Regular cardiac myocyte (primary cell): ENCODE results near the gene PRDM9. TPM values are rescaled to one million over a fixed set of nuclear protein-coding genes. Genes with fewer than 3 reads are reported as not detected.

Experiments
- total RNA-seq: library from RNA; depleted of rRNA; stranded (reverse); fragments of >200 nt; gene quantifications from 2 replicates; pipeline ENCODE4 v1.2.3, GENCODE V29; 2014

PRDM9 gene
- total RNA-seq = not detected in 2 replicates

DNA sequence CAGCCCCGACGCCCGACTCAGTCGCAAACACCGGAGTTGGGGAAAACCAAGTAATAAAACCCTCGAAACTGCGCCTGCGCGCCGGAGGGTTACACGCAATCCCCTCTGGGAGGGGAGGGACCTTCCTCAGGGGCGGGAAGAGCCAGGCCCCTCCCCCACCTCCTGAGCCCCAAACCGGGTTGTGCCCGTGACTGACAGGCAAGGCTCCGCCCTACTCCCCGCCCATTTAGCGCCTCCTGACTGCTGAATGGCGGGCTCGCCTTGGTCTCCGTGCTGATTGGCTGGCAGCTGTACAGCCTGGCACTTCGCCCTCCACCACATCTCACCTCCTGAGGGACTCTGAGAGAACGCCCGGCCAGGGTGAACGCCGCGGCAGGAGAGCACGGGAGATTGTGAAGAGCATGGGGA is at the start of gene PRDM9:
TSS of gene PRDM9 (plus strand) at position 332 of the 408 bp plus-strand sequence. CDS start 1,425 bp downstream, outside the sequence.

